ENCODE measurements around the gene WSCD1. TPM values are rescaled to one million over a fixed set of nuclear protein-coding genes. Genes with fewer than 3 reads are reported as not detected.

WSCD1 gene
- total RNA-seq, 3 donors from 2014 or later (not counting 1 experiment from before 2014, with no cell fraction given): 0.47 to 2.1 (median 1.9) TPM

- Mint-ChIP-seq H3K4me1 (peaks cover 13 to 17% of the 10 kb centered on the region in 2 donors), H3K27ac (no peak overlapping the region), H3K4me3 (no peak overlapping the region), H3K27me3 (ENCODE audit: low read depth in 2 of 2) (peaks cover 55 to 61% of the 10 kb centered on the region in 2 donors), H3K36me3 (no peaks in the 10 kb centered on the region), H3K9me3 (no peaks in the 10 kb centered on the region)
- Histone ChIP-seq H3K4me1 (ENCODE audit: control insufficient read depth, insufficient read depth, low read length) (peaks cover 14% of the 10 kb centered on the region), H3K27me3 (ENCODE audit: control insufficient read depth, insufficient read depth, low read length) (peaks cover 12% of the 10 kb centered on the region), H3K27ac (ENCODE audit: low read length) (no peak overlapping the region), H3K4me3 (ENCODE audit: low read length) (no peak overlapping the region), H3K9me3 (ENCODE audit: control insufficient read depth, insufficient read depth, low read length) (no peaks in the 10 kb centered on the region), H3K36me3 (ENCODE audit: control insufficient read depth, insufficient read depth, low read length) (no peaks in the 10 kb centered on the region)
- no peak for TF ChIP-seq CTCF (IDR thresholded peaks at IDR 0.05)
- ATAC-seq: no peak
- 81% methylated on average over 10 of the region's 10 CpGs for WGBS (ENCODE audit: insufficient coverage)
- intact Hi-C loops (cut with micrococcal nuclease): no loop called here
- DNase-seq: no peak
Measured at GRCh38 chr17:6066183-6066948, 3.8 kb upstream of the WSCD1 start.

- Mint-ChIP-seq H3K4me3 (no peak overlapping the region), H3K4me1 (peaks cover 13 to 19% of the 10 kb centered on the region in 2 donors), H3K27me3 (ENCODE audit: low read depth in 2 of 2) (peaks cover 59 to 61% of the 10 kb centered on the region in 2 donors), H3K27ac (no peak overlapping the region), H3K36me3 (no peaks in the 10 kb centered on the region), H3K9me3 (no peaks in the 10 kb centered on the region)
- 69% methylated on average over 5 of the region's 5 CpGs for WGBS (ENCODE audit: insufficient coverage)
- ATAC-seq (no peak), DNase-seq (no peak)
- peaks cover 18% of the 10 kb centered on the region for H3K4me1 ChIP-seq (ENCODE audit: control insufficient read depth, insufficient read depth, low read length)
- peaks cover 17% of the 10 kb centered on the region for H3K27me3 ChIP-seq (ENCODE audit: control insufficient read depth, insufficient read depth, low read length)
- H3K36me3 ChIP-seq (ENCODE audit: control insufficient read depth, insufficient read depth, low read length): no peaks in the 10 kb centered on the region
- intact Hi-C loops (cut with micrococcal nuclease): no loop called here
- no peaks in the 10 kb centered on the region for H3K9me3 ChIP-seq (ENCODE audit: control insufficient read depth, insufficient read depth, low read length)
- no peak for TF ChIP-seq CTCF (IDR thresholded peaks at IDR 0.05)
- H3K27ac ChIP-seq (ENCODE audit: low read length): no peak overlapping the region
- no peak overlapping the region for H3K4me3 ChIP-seq (ENCODE audit: low read length)
Measured at GRCh38 chr17:6067060-6067459, 3.1 kb upstream of the WSCD1 start.

- H3K4me1 ChIP-seq (ENCODE audit: control insufficient read depth, insufficient read depth, low read length): peaks cover 18% of the 10 kb centered on the region
- peaks cover 13 to 19% of the 10 kb centered on the region in 2 donors for H3K4me1 Mint-ChIP-seq
- intact Hi-C loops (cut with micrococcal nuclease): no loop called here
- peaks cover 18% of the 10 kb centered on the region for H3K27me3 ChIP-seq (ENCODE audit: control insufficient read depth, insufficient read depth, low read length)
- H3K36me3 Mint-ChIP-seq: no peaks in the 10 kb centered on the region
- no peaks in the 10 kb centered on the region for H3K36me3 ChIP-seq (ENCODE audit: control insufficient read depth, insufficient read depth, low read length)
- H3K27ac ChIP-seq (ENCODE audit: low read length): no peak overlapping the region
- H3K9me3 Mint-ChIP-seq: no peaks in the 10 kb centered on the region
- TF ChIP-seq CTCF (IDR thresholded peaks at IDR 0.05): no peak
- no peak overlapping the region for H3K4me3 Mint-ChIP-seq
- no peaks in the 10 kb centered on the region for H3K9me3 ChIP-seq (ENCODE audit: control insufficient read depth, insufficient read depth, low read length)
- DNase-seq: no peak
- WGBS (ENCODE audit: insufficient coverage): under 1% methylated on average over 65 of the region's 70 CpGs
- ATAC-seq: peak in 1 of 3 donors; percentile 13
- no peak overlapping the region for H3K4me3 ChIP-seq (ENCODE audit: low read length)
- H3K27ac Mint-ChIP-seq: no peak overlapping the region
- peaks cover 35 to 55% of the 10 kb centered on the region in 2 donors for H3K27me3 Mint-ChIP-seq (ENCODE audit: low read depth in 2 of 2)
Measured at GRCh38 chr17:6070430-6070912, 292 bp downstream of the WSCD1 start.
